H9 (cell line): ENCODE data around the gene BAAT. TPM values are rescaled to one million over a fixed set of nuclear protein-coding genes. Genes with fewer than 3 reads are reported as not detected.

Experiments used
- DNase-seq: peaks from one replicate; pipeline ENCODE4 v3.0.0-alpha.2; 2017
- H2AFZ ChIP-seq: one replicate; pipeline ENCODE4 v1.6.1; 2013; ENCODE audit warnings: mild to moderate bottlenecking, low read length, control low read depth, moderate library complexity
- H2AK5ac ChIP-seq: 2 replicates; pipeline ENCODE4 v1.6.1; 2013; ENCODE audit warnings: low read length, control low read depth, mixed read lengths; ENCODE audit not compliant: insufficient read length
- H2BK120ac ChIP-seq: one replicate; pipeline ENCODE4 v1.6.1; 2013; ENCODE audit warnings: low read depth, mild to moderate bottlenecking, low read length, control low read depth, inconsistent platforms; ENCODE audit not compliant: poor library complexity, severe bottlenecking
- H2BK12ac ChIP-seq: 2 replicates; pipeline ENCODE4 v1.6.1; 2013; ENCODE audit warnings: low read length, control low read depth, mixed read lengths, low read depth; ENCODE audit not compliant: insufficient read length
- H2BK15ac ChIP-seq: 2 replicates; pipeline ENCODE4 v1.6.1; 2013; ENCODE audit warnings: low read depth, low read length, control low read depth
- H2BK20ac ChIP-seq: one replicate; pipeline ENCODE4 v1.6.1; 2013; ENCODE audit warnings: low read depth, mild to moderate bottlenecking, low read length, control low read depth, inconsistent platforms; ENCODE audit not compliant: poor library complexity, severe bottlenecking
- H2BK5ac ChIP-seq: 2 replicates; pipeline ENCODE4 v1.6.1; 2013; ENCODE audit warnings: low read length, control low read depth, mixed read lengths; ENCODE audit not compliant: insufficient read length
- H3K14ac ChIP-seq: 2 replicates; pipeline ENCODE4 v1.6.1; 2013; ENCODE audit warnings: low read length, control low read depth; ENCODE audit not compliant: insufficient read depth
- H3K18ac ChIP-seq: 2 replicates; pipeline ENCODE4 v1.6.1; 2013; ENCODE audit warnings: low read depth, mild to moderate bottlenecking, mixed read lengths, low read length, control low read depth; ENCODE audit not compliant: insufficient read length
- H3K23ac ChIP-seq: 2 replicates; pipeline ENCODE4 v1.6.1; 2013; ENCODE audit warnings: low read length, control low read depth, mixed read lengths, low read depth; ENCODE audit not compliant: insufficient read length
- H3K23me2 ChIP-seq: 2 replicates; pipeline ENCODE4 v1.6.1; 2013; ENCODE audit warnings: low read depth, mild to moderate bottlenecking, mixed read lengths, low read length, control low read depth; ENCODE audit not compliant: insufficient read length, poor library complexity, severe bottlenecking
- H3K27ac ChIP-seq: 2 replicates; pipeline ENCODE4 v1.5.1; 2013; ENCODE audit warnings: low read length, control low read depth, mixed read lengths, low read depth; ENCODE audit not compliant: insufficient read length
- H3K27me3 ChIP-seq: 2 replicates; pipeline ENCODE4 v1.6.1; 2013; ENCODE audit warnings: low read length, control low read depth, inconsistent platforms; ENCODE audit not compliant: insufficient read depth
- H3K4ac ChIP-seq: 2 replicates; pipeline ENCODE4 v1.6.1; 2013; ENCODE audit warnings: low read depth, mild to moderate bottlenecking, control low read depth, inconsistent platforms, low read length, moderate library complexity
- H3K4me1 ChIP-seq: 2 replicates; pipeline ENCODE4 v1.6.1; 2013; ENCODE audit warnings: low read length, control low read depth, inconsistent platforms; ENCODE audit not compliant: insufficient read depth
- H3K4me2 ChIP-seq: 2 replicates; pipeline ENCODE4 v1.6.1; 2013; ENCODE audit warnings: low read length, control low read depth, mixed read lengths; ENCODE audit not compliant: insufficient read length, insufficient read depth
- H3K56ac ChIP-seq: 2 replicates; pipeline ENCODE4 v1.6.1; 2013; ENCODE audit warnings: low read depth, mild to moderate bottlenecking, mixed read lengths, low read length, control low read depth; ENCODE audit not compliant: insufficient read length
- H3K79me1 ChIP-seq: 2 replicates; pipeline ENCODE4 v1.6.1; 2013; ENCODE audit warnings: low read depth, mild to moderate bottlenecking, moderate library complexity, low read length, control low read depth, inconsistent platforms; ENCODE audit not compliant: insufficient read depth, poor library complexity, severe bottlenecking
- H3K79me2 ChIP-seq: 2 replicates; pipeline ENCODE4 v1.6.1; 2013; ENCODE audit warnings: low read length, control low read depth, inconsistent platforms; ENCODE audit not compliant: insufficient read depth
- H3K9ac ChIP-seq: 2 replicates; pipeline ENCODE4 v1.6.1; 2013; ENCODE audit warnings: low read length, control low read depth, mixed read lengths; ENCODE audit not compliant: insufficient read length; ENCODE audit errors: extremely low read depth
- H3K9me3 ChIP-seq: one replicate; pipeline ENCODE4 v1.6.1; 2013; ENCODE audit warnings: low read depth, low read length, inconsistent platforms; ENCODE audit not compliant: control insufficient read depth
- H3T11ph ChIP-seq: one replicate; pipeline ENCODE4 v1.6.1; 2013; ENCODE audit warnings: mild to moderate bottlenecking, low read length, control low read depth, inconsistent platforms
- H4K20me1 ChIP-seq: one replicate; pipeline ENCODE4 v1.6.1; 2013; ENCODE audit not compliant: control insufficient read depth, insufficient read length, insufficient read depth
- H4K5ac ChIP-seq: 2 replicates; pipeline ENCODE4 v1.6.1; 2013; ENCODE audit warnings: low read depth, mild to moderate bottlenecking, mixed read lengths, low read length, control low read depth; ENCODE audit not compliant: insufficient read length
- H4K8ac ChIP-seq: replicated peaks from 2 replicates; pipeline ENCODE4 v1.6.1; 2013; ENCODE audit warnings: low read length, control low read depth, mixed read lengths, low read depth; ENCODE audit not compliant: insufficient read length
- H4K91ac ChIP-seq: 2 replicates; pipeline ENCODE4 v1.6.1; 2013; ENCODE audit warnings: low read depth, mild to moderate bottlenecking, moderate library complexity, mixed read lengths, low read length, control low read depth; ENCODE audit not compliant: insufficient read length
- H3K27ac Mint-ChIP-seq, 3 experiments: 2 replicates in 2 of 3; 3 replicates in 1 of 3; pipeline ENCODE4 v1.8.0; 2020 to 2021; ENCODE audit warnings: mixed read lengths in 3 of 3, mild to moderate bottlenecking in 1 of 3, moderate library complexity in 1 of 3
- H3K27me3 Mint-ChIP-seq: 2 replicates; pipeline ENCODE4 v1.8.0; 2021; ENCODE audit warnings: low read depth, mild to moderate bottlenecking, moderate library complexity, mixed read lengths
- H3K36me3 Mint-ChIP-seq, 3 experiments: 2 replicates in 2 of 3; 3 replicates in 1 of 3; pipeline ENCODE4 v1.8.0; 2020 to 2021; ENCODE audit warnings: low read depth in 3 of 3, mixed read lengths in 3 of 3; ENCODE audit not compliant: insufficient read depth in 1 of 3
- H3K4me1 Mint-ChIP-seq, 2 experiments: 2 replicates each; pipeline ENCODE4 v1.8.0; 2020; ENCODE audit warnings: mixed read lengths in 2 of 2
- H3K4me3 Mint-ChIP-seq, 2 experiments: 2 replicates in 1 of 2; 3 replicates in 1 of 2; pipeline ENCODE4 v1.8.0; 2020 to 2021; ENCODE audit warnings: mild to moderate bottlenecking in 2 of 2, mixed read lengths in 2 of 2, moderate library complexity in 1 of 2
- H3K9me3 Mint-ChIP-seq, 2 experiments: 2 replicates in 1 of 2; 3 replicates in 1 of 2; pipeline ENCODE4 v1.8.0; 2020; ENCODE audit warnings: mild to moderate bottlenecking in 2 of 2, mixed read lengths in 2 of 2, moderate library complexity in 1 of 2
- CTCF ChIP-seq: fragments of 200-600 bp; sonication (generic); conservative IDR thresholded peaks from 3 replicates; pipeline ENCODE4 v1.8.0; 2021; ENCODE audit warnings: antibody characterized with exemption, mild to moderate bottlenecking
- WGBS: extraction: QIAGEN DNeasy Blood & Tissue Kit; methylation state at CpG from one replicate; pipeline ENCODE4 v1.1.7; 2013; ENCODE audit warnings: missing lambda C conversion rate, low lambda C conversion rate, mixed read lengths; ENCODE audit not compliant: insufficient read length; ENCODE audit errors: extremely low coverage; 5-methylcytosine and 5-hydroxymethylcytosine counted together
- total RNA-seq: library from RNA; stranded (reverse); gene quantifications from 2 replicates; pipeline ENCODE4 v1.2.1, GENCODE V29; 2021

Gene BAAT
- total RNA-seq, 1 experiment from 2014 or later: 0.09 TPM

- no peak overlapping the region for H3K4me2 ChIP-seq
- no peaks in the 10 kb centered on the region for H3K27me3 Mint-ChIP-seq
- H3K79me1 ChIP-seq: no peaks in the 10 kb centered on the region
- H3K9ac ChIP-seq: no peak overlapping the region
- no peak overlapping the region for H2BK15ac ChIP-seq
- H3K9me3 ChIP-seq: no peaks in the 10 kb centered on the region
- H3K79me2 ChIP-seq: no peaks in the 10 kb centered on the region
- peaks cover 13 to 16% of the 10 kb centered on the region in 2 experiments for H3K4me1 Mint-ChIP-seq
- no peak overlapping the region for H3K14ac ChIP-seq
- H2AFZ ChIP-seq: peak overlapping the region; percentile 24
- peaks cover 11 to 14% of the 10 kb centered on the region in 2 experiments for H3K9me3 Mint-ChIP-seq
- peaks cover 0 to 17% (median 2%) of the 10 kb centered on the region in 3 experiments; a peak in 3 of 7 replicates for H3K36me3 Mint-ChIP-seq
- no peak overlapping the region for H2BK5ac ChIP-seq
- H2BK20ac ChIP-seq: peak overlapping the region; percentile 60
- no peak overlapping the region for H3K27ac Mint-ChIP-seq
- H4K8ac ChIP-seq: no peak overlapping the region
- no peak overlapping the region for H3K18ac ChIP-seq
- H3K56ac ChIP-seq: no peak overlapping the region
- peaks cover 3% of the 10 kb centered on the region; the same call in 1 of the 2 replicates for H3K4me1 ChIP-seq
- no peak overlapping the region for H3K27ac ChIP-seq
- H3K4ac ChIP-seq: no peak overlapping the region
- no peaks in the 10 kb centered on the region for H4K20me1 ChIP-seq
- DNase-seq: peak; percentile 40
- no peak overlapping the region for H3K23ac ChIP-seq
- no peaks in the 10 kb centered on the region for H3K27me3 ChIP-seq
- H4K5ac ChIP-seq: no peak overlapping the region
- no CpG with 5 or more reads among the region's 12 CpGs for WGBS
- no peak overlapping the region for H2BK120ac ChIP-seq
- no peaks in the 10 kb centered on the region for H3K23me2 ChIP-seq
- no peak for TF ChIP-seq CTCF
- no peak overlapping the region for H4K91ac ChIP-seq
- H2BK12ac ChIP-seq: no peak overlapping the region
- H3T11ph ChIP-seq: no peak overlapping the region
- no peak overlapping the region for H2AK5ac ChIP-seq
- H3K4me3 Mint-ChIP-seq: no peak overlapping the region
Observed at GRCh38 chr9:101375546-101375945, 9.3 kb downstream of the BAAT start.
